OCI-LY3 (cell line): ENCODE data around the gene ZNF716.

ENCODE experiments used
- H2AFZ ChIP-seq: fragments of 200-600, 300-600 bp; shearing (Covaris generic); 2 replicates; pipeline ENCODE4 v1.6.0; 2014; ENCODE audit warnings: antibody characterized with exemption, low read depth, low read length
- H3K27ac ChIP-seq: fragments of 200-600, 300-600 bp; sonication (generic); 2 replicates; pipeline ENCODE4 v1.5.1; 2014; ENCODE audit warnings: mild to moderate bottlenecking, low read length, moderate library complexity, mixed read lengths
- H3K27me3 ChIP-seq: fragments of 200-600, 300-600 bp; sonication (generic); 2 replicates; pipeline ENCODE4 v1.6.1; 2014; ENCODE audit warnings: low read depth, low read length, mixed read lengths
- H3K36me3 ChIP-seq: fragments of 200-600, 300-600 bp; sonication (generic); replicated peaks from 2 replicates; pipeline ENCODE3; 2014; ENCODE audit warnings: low read depth, low read length, mixed read lengths
- H3K4me1 ChIP-seq: fragments of 300-600, 200-600 bp; sonication (generic); 2 replicates; pipeline ENCODE4 v1.6.1; 2014; ENCODE audit warnings: low read length, mixed read lengths
- H3K4me2 ChIP-seq: fragments of 200-600, 300-600 bp; sonication (generic); 2 replicates; pipeline ENCODE4 v1.6.1; 2014; ENCODE audit warnings: low read length, mixed read lengths
- H3K4me3 ChIP-seq: fragments of 300-600, 200-600 bp; sonication (generic); 2 replicates; pipeline ENCODE4 v1.5.1; 2014; ENCODE audit warnings: antibody characterized with exemption, mild to moderate bottlenecking, low read length, moderate library complexity
- H3K79me2 ChIP-seq: fragments of 300-600, 200-600 bp; shearing (Covaris generic); 2 replicates; pipeline ENCODE4 v1.6.1; 2014; ENCODE audit warnings: mild to moderate bottlenecking, low read length, mixed read lengths
- H3K9ac ChIP-seq: fragments of 300-600, 200-600 bp; shearing (Covaris generic); 2 replicates; pipeline ENCODE4 v1.6.0; 2014; ENCODE audit warnings: mild to moderate bottlenecking, low read length, moderate library complexity
- H3K9me3 ChIP-seq: fragments of 200-600, 300-600 bp; shearing (Covaris generic); 2 replicates; pipeline ENCODE4 v1.6.1; 2014; ENCODE audit warnings: low read length, mixed read lengths; ENCODE audit not compliant: insufficient read depth
- H4K20me1 ChIP-seq: fragments of 200-600, 300-600 bp; sonication (generic); 2 replicates; pipeline ENCODE4 v1.6.1; 2016; ENCODE audit warnings: low read length, mixed read lengths; ENCODE audit not compliant: insufficient read depth
- EZH2phosphoT487 ChIP-seq: fragments of 200-600 bp; shearing (Covaris generic); IDR thresholded peaks from 2 replicates; pipeline ENCODE4 v1.6.1; 2018; ENCODE audit warnings: antibody characterized with exemption, mixed run types, low read depth
- TF ChIP-seq, protein P1 (sequence below): fragments of 200-600, 300-600 bp; sonication (generic); IDR thresholded peaks from 2 replicates; pipeline ENCODE4 v1.5.1; 2014; ENCODE audit warnings: antibody characterized with exemption, low read length, low read depth

ZNF716 gene

GRCh38 chr7:57423768-57424167 lies 26.2 kb upstream of the ZNF716 start:
- Histone ChIP-seq H4K20me1 (no peaks in the 10 kb centered on the region), H3K9me3 (no peaks in the 10 kb centered on the region)

DNA sequence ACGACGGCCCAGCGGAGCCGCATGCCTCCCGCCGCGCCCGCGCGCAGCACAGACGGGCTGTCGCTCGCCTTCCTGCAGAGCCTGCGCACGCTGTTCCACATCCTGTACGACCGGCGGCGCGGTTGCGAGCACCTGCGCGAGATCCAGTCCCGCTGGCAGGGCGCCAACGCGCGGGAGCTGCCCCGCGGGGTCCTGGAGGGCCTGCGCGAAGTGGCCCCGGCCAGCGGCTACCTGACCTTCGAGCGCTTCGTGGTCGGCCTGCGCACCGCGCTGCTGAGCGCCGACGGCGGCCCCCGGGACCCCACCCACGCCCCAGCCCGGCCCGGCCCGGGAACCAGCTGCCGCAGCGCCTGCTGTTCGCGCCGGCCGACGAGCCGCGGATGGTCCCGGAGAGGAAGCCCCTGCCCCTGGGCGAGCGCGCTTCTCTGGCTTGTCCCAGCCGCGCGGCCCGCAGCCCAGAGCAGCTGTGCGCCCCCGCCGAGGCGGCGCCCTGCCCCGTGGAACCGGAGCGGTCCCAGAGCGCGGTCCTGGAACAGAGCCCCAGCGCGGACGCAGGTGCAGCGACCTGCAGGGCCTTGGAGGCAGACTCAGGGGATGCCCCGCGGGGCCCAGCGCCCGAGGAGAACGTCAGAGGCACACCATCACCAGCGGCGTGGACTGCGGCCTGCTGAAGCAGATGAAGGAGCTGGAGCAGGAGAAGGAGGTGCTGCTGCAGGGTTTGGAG lies 25.3 kb upstream of the ZNF716 start:
- Histone ChIP-seq H3K36me3 (no peaks in the 10 kb centered on the region), H3K79me2 (no peaks in the 10 kb centered on the region), H3K4me1 (no peaks in the 10 kb centered on the region), H3K27ac (no peak overlapping the region), H3K9me3 (no peaks in the 10 kb centered on the region), H3K4me2 (no peak overlapping the region), H3K9ac (no peak overlapping the region), H3K4me3 (no peak overlapping the region), H3K27me3 (no peaks in the 10 kb centered on the region), H2AFZ (no peak overlapping the region), H4K20me1 (no peaks in the 10 kb centered on the region)
- no peak for TF ChIP-seq EZH2phosphoT487
- TF ChIP-seq, protein P1, sequence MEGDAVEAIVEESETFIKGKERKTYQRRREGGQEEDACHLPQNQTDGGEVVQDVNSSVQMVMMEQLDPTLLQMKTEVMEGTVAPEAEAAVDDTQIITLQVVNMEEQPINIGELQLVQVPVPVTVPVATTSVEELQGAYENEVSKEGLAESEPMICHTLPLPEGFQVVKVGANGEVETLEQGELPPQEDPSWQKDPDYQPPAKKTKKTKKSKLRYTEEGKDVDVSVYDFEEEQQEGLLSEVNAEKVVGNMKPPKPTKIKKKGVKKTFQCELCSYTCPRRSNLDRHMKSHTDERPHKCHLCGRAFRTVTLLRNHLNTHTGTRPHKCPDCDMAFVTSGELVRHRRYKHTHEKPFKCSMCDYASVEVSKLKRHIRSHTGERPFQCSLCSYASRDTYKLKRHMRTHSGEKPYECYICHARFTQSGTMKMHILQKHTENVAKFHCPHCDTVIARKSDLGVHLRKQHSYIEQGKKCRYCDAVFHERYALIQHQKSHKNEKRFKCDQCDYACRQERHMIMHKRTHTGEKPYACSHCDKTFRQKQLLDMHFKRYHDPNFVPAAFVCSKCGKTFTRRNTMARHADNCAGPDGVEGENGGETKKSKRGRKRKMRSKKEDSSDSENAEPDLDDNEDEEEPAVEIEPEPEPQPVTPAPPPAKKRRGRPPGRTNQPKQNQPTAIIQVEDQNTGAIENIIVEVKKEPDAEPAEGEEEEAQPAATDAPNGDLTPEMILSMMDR = no peak

More at GRCh38 chr7:57423768-57424167, 26.2 kb upstream of the ZNF716 start:
- Histone ChIP-seq H2AFZ (no peak overlapping the region), H3K4me2 (no peak overlapping the region), H3K79me2 (no peaks in the 10 kb centered on the region), H3K36me3 (no peaks in the 10 kb centered on the region), H3K27me3 (no peaks in the 10 kb centered on the region), H3K27ac (no peak overlapping the region), H3K9ac (no peak overlapping the region), H3K4me3 (no peak overlapping the region), H3K4me1 (no peaks in the 10 kb centered on the region)
- no peak for TF ChIP-seq EZH2phosphoT487
- TF ChIP-seq, protein P1 = no peak

- no peaks in the 10 kb centered on the region for H3K79me2 ChIP-seq
- H2AFZ ChIP-seq = no peak overlapping the region
- H3K4me1 ChIP-seq = no peaks in the 10 kb centered on the region
- no peaks in the 10 kb centered on the region for H4K20me1 ChIP-seq
- H3K27me3 ChIP-seq = no peaks in the 10 kb centered on the region
- H3K36me3 ChIP-seq = no peaks in the 10 kb centered on the region
- H3K9ac ChIP-seq = no peak overlapping the region
- no peak overlapping the region for H3K4me3 ChIP-seq
- H3K27ac ChIP-seq = no peak overlapping the region
- no peak for TF ChIP-seq EZH2phosphoT487
- TF ChIP-seq, protein P1 = no peak
- H3K9me3 ChIP-seq = no peaks in the 10 kb centered on the region
- no peak overlapping the region for H3K4me2 ChIP-seq
Measured at GRCh38 chr7:57425239-57425944, 24.6 kb upstream of the ZNF716 start.

DNA sequence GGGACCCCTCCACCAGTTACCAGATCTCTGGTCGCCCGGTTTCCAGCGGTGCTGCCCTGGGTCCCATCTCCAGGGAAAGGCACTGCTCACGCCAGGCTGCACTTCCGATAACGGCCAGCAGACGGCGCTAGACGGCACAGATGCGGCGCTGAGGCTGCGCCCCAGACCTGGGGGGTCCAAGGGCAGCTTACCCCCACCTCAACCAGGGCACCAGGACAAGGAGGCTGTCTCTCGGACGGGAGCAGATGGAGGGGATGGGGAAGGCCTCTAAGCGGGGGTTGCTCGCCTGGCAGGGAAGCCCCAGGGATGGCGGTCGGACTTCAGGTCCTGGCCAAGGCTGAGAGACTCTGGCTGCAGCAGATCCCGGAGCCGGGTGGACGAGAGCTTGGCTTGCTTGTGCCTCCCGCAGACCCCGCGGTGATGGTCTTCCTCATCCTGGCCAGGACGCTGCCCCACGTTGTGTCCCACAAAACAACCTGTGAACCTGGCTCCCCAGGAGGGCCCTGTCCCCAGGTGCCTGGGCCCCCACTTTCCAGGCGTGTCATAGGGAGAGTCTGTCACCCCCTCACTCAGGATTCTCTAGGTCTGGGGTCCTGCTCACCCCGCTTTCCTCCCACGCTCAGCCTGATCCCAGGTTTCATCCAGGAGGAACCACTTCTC lies 23.9 kb upstream of the ZNF716 start:
- Histone ChIP-seq H3K4me3 (no peak overlapping the region), H3K4me2 (no peak overlapping the region), H2AFZ (no peak overlapping the region), H3K9ac (no peak overlapping the region), H3K9me3 (no peaks in the 10 kb centered on the region), H4K20me1 (no peaks in the 10 kb centered on the region), H3K27me3 (no peaks in the 10 kb centered on the region), H3K36me3 (no peaks in the 10 kb centered on the region), H3K27ac (no peak overlapping the region), H3K4me1 (no peaks in the 10 kb centered on the region), H3K79me2 (no peaks in the 10 kb centered on the region)
- TF ChIP-seq, protein P1 = peak; percentile 28; the same call in 1 of the 2 replicates
- no peak for TF ChIP-seq EZH2phosphoT487
